K562 (cell line): ENCODE measurements around the gene HPSE2. TPM values are rescaled to one million over a fixed set of nuclear protein-coding genes. Genes with fewer than 3 reads are reported as not detected.

Experiments used
- CHCHD3 ChIP-seq: fragments of 250-450 bp; sonication (Bioruptor Pico); IDR thresholded peaks from 2 replicates; pipeline ENCODE4 v2.1.2; 2022; ENCODE audit warnings: mild to moderate bottlenecking
- GABPA ChIP-seq: fragments of 200-800 bp; sonication (Bioruptor generic); conservative IDR thresholded peaks from 2 replicates; pipeline ENCODE4 v1.6.1; 2016; ENCODE audit warnings: low read depth, missing genetic modification characterization, missing compliant biosample characterization
- HDGF ChIP-seq: fragments of 450-650 bp; IDR thresholded peaks from 2 replicates; pipeline ENCODE4 v1.6.1; 2016
- HES1 ChIP-seq: fragments of 450-650 bp; IDR thresholded peaks from 2 replicates; pipeline ENCODE4 v1.6.1; 2016; ENCODE audit warnings: low read depth, mild to moderate bottlenecking, moderate library complexity
- NELFE ChIP-seq: IDR thresholded peaks from 2 replicates; pipeline ENCODE4 v1.6.1; 2011; ENCODE audit warnings: mild to moderate bottlenecking; ENCODE audit not compliant: insufficient read depth, insufficient read length
- NFXL1 ChIP-seq: fragments of 450-650 bp; formaldehyde crosslinking; IDR thresholded peaks from 2 replicates; pipeline ENCODE4 v1.4.0; 2021; ENCODE audit warnings: mild to moderate bottlenecking
- SLC30A9 ChIP-seq: fragments of 250-450 bp; sonication (Bioruptor Pico); IDR thresholded peaks from 2 replicates; pipeline ENCODE4 v1.8.0; 2022; ENCODE audit warnings: mild to moderate bottlenecking, moderate library complexity
- SRSF1 ChIP-seq: fragments of 200-400 bp; formaldehyde crosslinking; IDR thresholded peaks from 2 replicates; pipeline ENCODE4 v1.6.1; 2017; ENCODE audit warnings: mild to moderate bottlenecking, low read depth, low read length, moderate library complexity
- TCF7L2 ChIP-seq: fragments of 150-350 bp; IDR thresholded peaks from 2 replicates; pipeline ENCODE4 v1.6.1; 2016; ENCODE audit warnings: low read depth, mild to moderate bottlenecking, low read length, moderate library complexity
- ZBED1 ChIP-seq: IDR thresholded peaks from 2 replicates; pipeline ENCODE4 v1.6.1; 2014
- ZBTB8A ChIP-seq: fragments of 450-650 bp; IDR thresholded peaks from 2 replicates; pipeline ENCODE4 v1.6.1; 2018; ENCODE audit warnings: mild to moderate bottlenecking, moderate library complexity; ENCODE audit not compliant: partially characterized antibody
- ZNF407 ChIP-seq: fragments of 450-650 bp; IDR thresholded peaks from 2 replicates; pipeline ENCODE4 v1.6.1; 2016; ENCODE audit warnings: low read depth
- ZNF644 ChIP-seq: fragments of 200-800 bp; sonication (Bioruptor generic); IDR thresholded peaks from 2 replicates; pipeline ENCODE4 v1.6.1; 2016; ENCODE audit warnings: low read depth, missing genetic modification characterization, missing compliant biosample characterization
- ZNF695 ChIP-seq: fragments of 450-650 bp; formaldehyde crosslinking; IDR thresholded peaks from 2 replicates; pipeline ENCODE4 v1.4.0; 2020; ENCODE audit warnings: mild to moderate bottlenecking, moderate library complexity
- polyA plus RNA-seq, 8 experiments: library from polyadenylated mRNA; depleted of rRNA in 4 of 8; stranded (reverse) in 5 of 8; unstranded in 3 of 8; fragments of >200 nt; fragmentation: Nextera tagmentation in 2 of 8; fragmentation: Illumina TruSeq in 1 of 8; extraction: Ambion mirVana in 2 of 8; extraction: Trizol in 1 of 8; gene quantifications; 2 replicates each; pipeline versions ENCODE4 v1.2.1 to v1.2.3, GENCODE V29; 2011 to 2014; ENCODE audit warnings: inconsistent platforms in 1 of 8, missing spikeins in 1 of 8
- total RNA-seq, 7 experiments: library from RNA; depleted of rRNA in 6 of 7; stranded (reverse); fragments of >200 nt in 6 of 7; fragmentation: Illumina TruSeq in 2 of 7; extraction: Trizol in 2 of 7; gene quantifications; 2 replicates each; pipeline versions ENCODE4 v1.2.1 to v1.2.3, GENCODE V29; 2011 to 2021; ENCODE audit warnings: low replicate concordance in 1 of 7

The HPSE2 gene
- total and polyA plus RNA-seq, 9 of the 15 experiments (the other 6 are each of a cell fraction or from before 2014, with no cell fraction given) = 0.03 to 0.10 (median 0.04) TPM; not detected in 2

DNA sequence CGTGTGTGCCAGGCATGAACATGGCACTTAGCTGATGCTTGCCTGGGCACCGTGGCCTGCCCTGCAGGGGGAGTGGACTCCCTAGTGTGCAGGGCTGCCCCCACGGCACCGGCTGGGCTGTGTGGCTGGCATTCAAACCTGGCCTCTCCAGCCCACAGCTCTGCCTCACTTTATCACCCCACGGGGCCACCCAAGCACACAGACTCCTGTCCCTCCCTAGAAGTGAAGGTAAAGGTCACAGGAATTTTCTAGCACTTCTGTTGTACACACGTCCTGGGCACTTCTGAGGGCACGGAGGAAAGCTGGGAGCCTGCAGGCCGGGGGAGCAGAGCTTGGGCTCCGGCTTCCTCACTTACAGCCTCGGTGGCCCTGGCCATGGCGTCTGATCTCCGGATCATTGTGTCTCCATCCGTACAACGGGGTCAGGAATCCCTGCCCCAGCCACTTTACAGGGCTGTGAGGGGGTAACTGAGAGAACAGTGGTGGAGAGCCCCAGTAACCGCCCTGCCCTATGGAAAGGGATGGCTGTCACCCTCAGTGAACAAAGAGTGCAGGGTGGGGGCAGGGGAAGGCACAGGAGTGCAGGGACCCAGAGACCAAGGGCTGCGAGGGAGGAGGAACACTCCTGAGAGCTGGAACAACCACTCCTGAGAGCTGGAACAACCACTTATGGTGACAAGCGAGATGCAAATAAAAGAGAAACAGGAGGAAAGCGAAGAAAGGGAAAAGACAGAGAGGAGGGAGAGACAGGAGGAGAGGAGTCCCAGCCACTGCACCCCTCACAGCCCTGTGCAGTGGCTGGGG is 816.8 kb downstream of the HPSE2 start (continued):
- TF ChIP-seq ZNF407 = no peak
- no peak for TF ChIP-seq NELFE
- no peak for TF ChIP-seq HDGF
- TF ChIP-seq SLC30A9 = no peak
- no peak for TF ChIP-seq TCF7L2
- no peak for TF ChIP-seq HES1
- TF ChIP-seq ZNF695 (CRISPR knock-in tag) = no peak
- TF ChIP-seq NFXL1 (CRISPR knock-in tag) = no peak
- no peak for TF ChIP-seq SRSF1
- no peak for TF ChIP-seq ZBTB8A
- TF ChIP-seq ZBED1 = no peak
- TF ChIP-seq GABPA (tag) = no peak
- no peak for TF ChIP-seq ZNF644
- TF ChIP-seq CHCHD3 (CRISPR knock-in tag) = no peak
- TF ChIP-seq, all 486 proteins: peak for 0
